H9 (cell line): ENCODE measurements around the gene NFILZ. TPM values are rescaled to one million over a fixed set of nuclear protein-coding genes. Genes with fewer than 3 reads are reported as not detected.

Experiments
- DNase-seq: peaks from one replicate; pipeline ENCODE4 v3.0.0-alpha.2; 2017
- H2AFZ ChIP-seq: one replicate; pipeline ENCODE4 v1.6.1; 2013; ENCODE audit warnings: mild to moderate bottlenecking, low read length, control low read depth, moderate library complexity
- H2AK5ac ChIP-seq: 2 replicates; pipeline ENCODE4 v1.6.1; 2013; ENCODE audit warnings: low read length, control low read depth, mixed read lengths; ENCODE audit not compliant: insufficient read length
- H2BK120ac ChIP-seq: one replicate; pipeline ENCODE4 v1.6.1; 2013; ENCODE audit warnings: low read depth, mild to moderate bottlenecking, low read length, control low read depth, inconsistent platforms; ENCODE audit not compliant: poor library complexity, severe bottlenecking
- H2BK12ac ChIP-seq: 2 replicates; pipeline ENCODE4 v1.6.1; 2013; ENCODE audit warnings: low read length, control low read depth, mixed read lengths, low read depth; ENCODE audit not compliant: insufficient read length
- H2BK15ac ChIP-seq: 2 replicates; pipeline ENCODE4 v1.6.1; 2013; ENCODE audit warnings: low read depth, low read length, control low read depth
- H2BK20ac ChIP-seq: one replicate; pipeline ENCODE4 v1.6.1; 2013; ENCODE audit warnings: low read depth, mild to moderate bottlenecking, low read length, control low read depth, inconsistent platforms; ENCODE audit not compliant: poor library complexity, severe bottlenecking
- H2BK5ac ChIP-seq: 2 replicates; pipeline ENCODE4 v1.6.1; 2013; ENCODE audit warnings: low read length, control low read depth, mixed read lengths; ENCODE audit not compliant: insufficient read length
- H3K14ac ChIP-seq: 2 replicates; pipeline ENCODE4 v1.6.1; 2013; ENCODE audit warnings: low read length, control low read depth; ENCODE audit not compliant: insufficient read depth
- H3K18ac ChIP-seq: 2 replicates; pipeline ENCODE4 v1.6.1; 2013; ENCODE audit warnings: low read depth, mild to moderate bottlenecking, mixed read lengths, low read length, control low read depth; ENCODE audit not compliant: insufficient read length
- H3K23ac ChIP-seq: 2 replicates; pipeline ENCODE4 v1.6.1; 2013; ENCODE audit warnings: low read length, control low read depth, mixed read lengths, low read depth; ENCODE audit not compliant: insufficient read length
- H3K23me2 ChIP-seq: 2 replicates; pipeline ENCODE4 v1.6.1; 2013; ENCODE audit warnings: low read depth, mild to moderate bottlenecking, mixed read lengths, low read length, control low read depth; ENCODE audit not compliant: insufficient read length, poor library complexity, severe bottlenecking
- H3K27ac ChIP-seq: 2 replicates; pipeline ENCODE4 v1.5.1; 2013; ENCODE audit warnings: low read length, control low read depth, mixed read lengths, low read depth; ENCODE audit not compliant: insufficient read length
- H3K27me3 ChIP-seq: 2 replicates; pipeline ENCODE4 v1.6.1; 2013; ENCODE audit warnings: low read length, control low read depth, inconsistent platforms; ENCODE audit not compliant: insufficient read depth
- H3K4ac ChIP-seq: 2 replicates; pipeline ENCODE4 v1.6.1; 2013; ENCODE audit warnings: low read depth, mild to moderate bottlenecking, control low read depth, inconsistent platforms, low read length, moderate library complexity
- H3K4me1 ChIP-seq: 2 replicates; pipeline ENCODE4 v1.6.1; 2013; ENCODE audit warnings: low read length, control low read depth, inconsistent platforms; ENCODE audit not compliant: insufficient read depth
- H3K4me2 ChIP-seq: 2 replicates; pipeline ENCODE4 v1.6.1; 2013; ENCODE audit warnings: low read length, control low read depth, mixed read lengths; ENCODE audit not compliant: insufficient read length, insufficient read depth
- H3K56ac ChIP-seq: 2 replicates; pipeline ENCODE4 v1.6.1; 2013; ENCODE audit warnings: low read depth, mild to moderate bottlenecking, mixed read lengths, low read length, control low read depth; ENCODE audit not compliant: insufficient read length
- H3K79me1 ChIP-seq: 2 replicates; pipeline ENCODE4 v1.6.1; 2013; ENCODE audit warnings: low read depth, mild to moderate bottlenecking, moderate library complexity, low read length, control low read depth, inconsistent platforms; ENCODE audit not compliant: insufficient read depth, poor library complexity, severe bottlenecking
- H3K79me2 ChIP-seq: 2 replicates; pipeline ENCODE4 v1.6.1; 2013; ENCODE audit warnings: low read length, control low read depth, inconsistent platforms; ENCODE audit not compliant: insufficient read depth
- H3K9ac ChIP-seq: 2 replicates; pipeline ENCODE4 v1.6.1; 2013; ENCODE audit warnings: low read length, control low read depth, mixed read lengths; ENCODE audit not compliant: insufficient read length; ENCODE audit errors: extremely low read depth
- H3K9me3 ChIP-seq: one replicate; pipeline ENCODE4 v1.6.1; 2013; ENCODE audit warnings: low read depth, low read length, inconsistent platforms; ENCODE audit not compliant: control insufficient read depth
- H3T11ph ChIP-seq: one replicate; pipeline ENCODE4 v1.6.1; 2013; ENCODE audit warnings: mild to moderate bottlenecking, low read length, control low read depth, inconsistent platforms
- H4K20me1 ChIP-seq: one replicate; pipeline ENCODE4 v1.6.1; 2013; ENCODE audit not compliant: control insufficient read depth, insufficient read length, insufficient read depth
- H4K5ac ChIP-seq: 2 replicates; pipeline ENCODE4 v1.6.1; 2013; ENCODE audit warnings: low read depth, mild to moderate bottlenecking, mixed read lengths, low read length, control low read depth; ENCODE audit not compliant: insufficient read length
- H4K8ac ChIP-seq: replicated peaks from 2 replicates; pipeline ENCODE4 v1.6.1; 2013; ENCODE audit warnings: low read length, control low read depth, mixed read lengths, low read depth; ENCODE audit not compliant: insufficient read length
- H4K91ac ChIP-seq: 2 replicates; pipeline ENCODE4 v1.6.1; 2013; ENCODE audit warnings: low read depth, mild to moderate bottlenecking, moderate library complexity, mixed read lengths, low read length, control low read depth; ENCODE audit not compliant: insufficient read length
- H3K27ac Mint-ChIP-seq, 3 experiments: 2 replicates in 2 of 3; 3 replicates in 1 of 3; pipeline ENCODE4 v1.8.0; 2020 to 2021; ENCODE audit warnings: mixed read lengths in 3 of 3, mild to moderate bottlenecking in 1 of 3, moderate library complexity in 1 of 3
- H3K27me3 Mint-ChIP-seq: 2 replicates; pipeline ENCODE4 v1.8.0; 2021; ENCODE audit warnings: low read depth, mild to moderate bottlenecking, moderate library complexity, mixed read lengths
- H3K36me3 Mint-ChIP-seq, 3 experiments: 2 replicates in 2 of 3; 3 replicates in 1 of 3; pipeline ENCODE4 v1.8.0; 2020 to 2021; ENCODE audit warnings: low read depth in 3 of 3, mixed read lengths in 3 of 3; ENCODE audit not compliant: insufficient read depth in 1 of 3
- H3K4me1 Mint-ChIP-seq, 2 experiments: 2 replicates each; pipeline ENCODE4 v1.8.0; 2020; ENCODE audit warnings: mixed read lengths in 2 of 2
- H3K4me3 Mint-ChIP-seq, 2 experiments: 2 replicates in 1 of 2; 3 replicates in 1 of 2; pipeline ENCODE4 v1.8.0; 2020 to 2021; ENCODE audit warnings: mild to moderate bottlenecking in 2 of 2, mixed read lengths in 2 of 2, moderate library complexity in 1 of 2
- H3K9me3 Mint-ChIP-seq, 2 experiments: 2 replicates in 1 of 2; 3 replicates in 1 of 2; pipeline ENCODE4 v1.8.0; 2020; ENCODE audit warnings: mild to moderate bottlenecking in 2 of 2, mixed read lengths in 2 of 2, moderate library complexity in 1 of 2
- WGBS: extraction: QIAGEN DNeasy Blood & Tissue Kit; methylation state at CpG from one replicate; pipeline ENCODE4 v1.1.7; 2013; ENCODE audit warnings: missing lambda C conversion rate, low lambda C conversion rate, mixed read lengths; ENCODE audit not compliant: insufficient read length; ENCODE audit errors: extremely low coverage; 5-methylcytosine and 5-hydroxymethylcytosine counted together
- total RNA-seq: library from RNA; stranded (reverse); gene quantifications from 2 replicates; pipeline ENCODE4 v1.2.1, GENCODE V29; 2021
- TF ChIP-seq, protein P1 (sequence below): fragments of 200-600 bp; sonication (generic); conservative IDR thresholded peaks from 3 replicates; pipeline ENCODE4 v1.8.0; 2021; ENCODE audit warnings: antibody characterized with exemption, mild to moderate bottlenecking

NFILZ gene
- total RNA-seq, 1 experiment from 2014 or later, result not detected

DNA sequence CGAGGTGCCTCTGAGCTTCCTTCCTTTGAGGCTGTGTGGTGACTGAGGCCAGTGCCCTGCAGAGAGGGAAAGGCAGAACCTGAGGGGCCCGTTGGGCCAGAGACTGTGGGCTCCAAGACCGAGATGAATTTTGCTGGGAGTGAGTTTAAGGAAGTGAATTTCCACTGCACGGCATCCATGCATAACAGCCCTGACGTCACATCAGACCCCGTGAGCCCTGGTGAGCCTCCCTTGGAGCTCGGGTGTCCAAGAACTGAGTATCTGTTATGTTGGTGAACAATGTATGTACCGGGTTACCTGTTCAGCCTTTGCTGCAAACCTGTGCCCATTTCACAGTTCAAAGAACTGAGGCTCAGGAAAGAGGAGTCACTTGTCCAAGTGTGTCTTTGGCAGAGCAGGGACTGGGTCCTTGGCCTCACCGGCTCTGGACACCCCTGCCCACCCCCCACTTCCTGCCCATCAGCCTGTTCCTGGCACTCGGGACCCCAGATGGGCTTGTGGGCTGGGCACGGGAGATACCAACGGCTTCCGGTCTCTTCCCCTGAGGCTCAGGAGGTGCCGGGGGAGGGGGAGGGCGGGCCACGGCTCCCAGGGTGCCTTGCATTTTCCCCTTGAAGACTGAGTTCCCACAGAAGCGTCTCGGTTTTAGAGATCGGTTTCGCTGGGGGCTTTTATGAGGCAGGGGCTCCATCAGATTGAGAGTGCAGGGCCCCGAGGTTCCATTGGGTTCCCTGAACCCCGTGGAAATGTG is 33.7 kb downstream of the NFILZ start:
- Histone ChIP-seq H2BK120ac (no peak overlapping the region), H3K56ac (no peak overlapping the region), H3K14ac (no peak overlapping the region), H4K8ac (no peak overlapping the region), H4K20me1 (no peaks in the 10 kb centered on the region), H3K27ac (no peak overlapping the region), H3K9ac (no peak overlapping the region), H2BK15ac (no peak overlapping the region), H3K4me1 (no peaks in the 10 kb centered on the region), H2BK12ac (no peak overlapping the region), H4K91ac (no peak overlapping the region), H3K18ac (no peak overlapping the region), H4K5ac (no peak overlapping the region), H2BK5ac (no peak overlapping the region), H2AK5ac (no peak overlapping the region), H3K79me2 (no peaks in the 10 kb centered on the region), H3K23ac (no peak overlapping the region), H3K79me1 (no peaks in the 10 kb centered on the region), H2AFZ (no peak overlapping the region), H3K4me2 (no peak overlapping the region), H3K4ac (no peak overlapping the region), H3K23me2 (no peaks in the 10 kb centered on the region), H3T11ph (no peak overlapping the region), H2BK20ac (no peak overlapping the region), H3K9me3 (no peaks in the 10 kb centered on the region), H3K27me3 (no peaks in the 10 kb centered on the region)
- Mint-ChIP-seq H3K4me1 (peaks cover 0 to 9% of the 10 kb centered on the region in 2 experiments; a peak in 2 of 4 replicates), H3K36me3 (no peaks in the 10 kb centered on the region), H3K27ac (no peak overlapping the region), H3K27me3 (peaks cover 10% of the 10 kb centered on the region), H3K4me3 (no peak overlapping the region; a peak in 1 of 5 replicates), H3K9me3 (peaks cover 0 to 13% of the 10 kb centered on the region in 2 experiments; a peak in 2 of 5 replicates)
- DNase-seq, result peak; percentile 52
- TF ChIP-seq, protein P1, sequence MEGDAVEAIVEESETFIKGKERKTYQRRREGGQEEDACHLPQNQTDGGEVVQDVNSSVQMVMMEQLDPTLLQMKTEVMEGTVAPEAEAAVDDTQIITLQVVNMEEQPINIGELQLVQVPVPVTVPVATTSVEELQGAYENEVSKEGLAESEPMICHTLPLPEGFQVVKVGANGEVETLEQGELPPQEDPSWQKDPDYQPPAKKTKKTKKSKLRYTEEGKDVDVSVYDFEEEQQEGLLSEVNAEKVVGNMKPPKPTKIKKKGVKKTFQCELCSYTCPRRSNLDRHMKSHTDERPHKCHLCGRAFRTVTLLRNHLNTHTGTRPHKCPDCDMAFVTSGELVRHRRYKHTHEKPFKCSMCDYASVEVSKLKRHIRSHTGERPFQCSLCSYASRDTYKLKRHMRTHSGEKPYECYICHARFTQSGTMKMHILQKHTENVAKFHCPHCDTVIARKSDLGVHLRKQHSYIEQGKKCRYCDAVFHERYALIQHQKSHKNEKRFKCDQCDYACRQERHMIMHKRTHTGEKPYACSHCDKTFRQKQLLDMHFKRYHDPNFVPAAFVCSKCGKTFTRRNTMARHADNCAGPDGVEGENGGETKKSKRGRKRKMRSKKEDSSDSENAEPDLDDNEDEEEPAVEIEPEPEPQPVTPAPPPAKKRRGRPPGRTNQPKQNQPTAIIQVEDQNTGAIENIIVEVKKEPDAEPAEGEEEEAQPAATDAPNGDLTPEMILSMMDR, result no peak
- no CpG with 5 or more reads among the region's 22 CpGs for WGBS
